ENCODE data around the gene NEDD8.

NEDD8 gene

DNA sequence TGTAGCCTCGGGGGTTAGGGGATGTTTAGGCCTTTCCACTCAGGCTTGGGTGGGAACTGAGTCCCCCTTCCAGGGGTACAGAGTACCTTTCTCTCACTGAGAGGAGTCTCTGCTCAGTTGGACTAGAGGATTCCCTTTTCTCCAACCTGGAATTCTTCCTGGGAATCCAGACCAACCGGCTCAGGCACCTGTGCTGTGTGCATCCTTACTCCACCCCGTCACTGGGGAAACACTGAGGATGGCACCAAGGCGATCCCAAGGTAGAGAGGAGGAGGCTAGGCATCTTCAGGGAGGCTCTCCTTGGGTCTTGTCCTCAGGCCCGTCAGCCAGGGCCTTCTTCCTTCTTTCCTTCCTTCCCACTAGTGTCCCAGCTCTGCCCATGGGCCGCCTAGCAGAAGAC lies 31.7 kb upstream of the NEDD8 start:
- no peak for DNase-seq (ENCODE audit: low spot score)
- TF ChIP-seq, protein P1, sequence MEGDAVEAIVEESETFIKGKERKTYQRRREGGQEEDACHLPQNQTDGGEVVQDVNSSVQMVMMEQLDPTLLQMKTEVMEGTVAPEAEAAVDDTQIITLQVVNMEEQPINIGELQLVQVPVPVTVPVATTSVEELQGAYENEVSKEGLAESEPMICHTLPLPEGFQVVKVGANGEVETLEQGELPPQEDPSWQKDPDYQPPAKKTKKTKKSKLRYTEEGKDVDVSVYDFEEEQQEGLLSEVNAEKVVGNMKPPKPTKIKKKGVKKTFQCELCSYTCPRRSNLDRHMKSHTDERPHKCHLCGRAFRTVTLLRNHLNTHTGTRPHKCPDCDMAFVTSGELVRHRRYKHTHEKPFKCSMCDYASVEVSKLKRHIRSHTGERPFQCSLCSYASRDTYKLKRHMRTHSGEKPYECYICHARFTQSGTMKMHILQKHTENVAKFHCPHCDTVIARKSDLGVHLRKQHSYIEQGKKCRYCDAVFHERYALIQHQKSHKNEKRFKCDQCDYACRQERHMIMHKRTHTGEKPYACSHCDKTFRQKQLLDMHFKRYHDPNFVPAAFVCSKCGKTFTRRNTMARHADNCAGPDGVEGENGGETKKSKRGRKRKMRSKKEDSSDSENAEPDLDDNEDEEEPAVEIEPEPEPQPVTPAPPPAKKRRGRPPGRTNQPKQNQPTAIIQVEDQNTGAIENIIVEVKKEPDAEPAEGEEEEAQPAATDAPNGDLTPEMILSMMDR (IDR thresholded peaks at IDR 0.05; ENCODE audit: extremely low read depth, missing control alignments) = no peak

DNA sequence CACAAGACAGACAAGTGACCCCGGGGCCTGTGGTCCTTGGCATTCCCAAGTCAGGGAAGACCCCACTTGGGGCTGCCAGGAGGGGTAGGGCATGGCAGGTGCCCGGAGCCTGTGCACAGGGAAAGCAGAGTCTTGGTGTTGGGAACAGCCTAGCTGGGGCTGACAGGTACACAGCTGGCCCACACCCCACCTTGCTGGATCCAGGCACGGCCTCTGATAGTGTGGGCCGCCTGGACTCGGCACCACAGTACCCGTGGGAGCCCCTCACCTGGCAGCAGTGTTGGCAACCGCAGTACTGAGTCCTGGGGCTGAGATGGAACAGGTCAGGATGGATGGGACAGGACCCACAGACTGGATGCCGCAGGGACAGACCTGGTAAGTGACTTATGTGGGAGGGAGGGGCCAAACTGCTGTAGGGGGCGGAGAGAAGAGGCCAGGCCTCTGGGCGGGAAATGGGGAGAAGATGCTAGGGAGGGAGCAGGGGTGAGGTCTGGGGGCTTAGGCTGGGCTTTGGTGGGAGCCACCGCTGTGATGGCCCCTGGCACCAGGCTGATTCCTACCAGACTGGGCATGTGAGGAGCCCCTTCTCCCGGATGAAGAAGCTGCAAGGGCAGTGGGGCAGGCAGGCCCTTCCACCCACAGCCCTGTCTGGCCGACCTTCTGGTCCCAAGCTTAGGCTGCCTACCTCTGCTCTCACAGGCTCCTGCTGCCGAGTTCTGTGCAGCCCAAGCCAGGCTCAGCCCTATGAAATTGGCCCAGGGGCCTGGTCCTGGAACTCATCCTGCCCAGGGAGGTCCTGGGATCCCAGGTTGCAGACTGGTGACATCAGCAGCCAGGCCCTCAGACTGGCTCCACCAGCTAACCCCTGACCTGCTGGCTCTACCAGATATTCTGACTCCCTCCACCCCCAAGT lies 30.9 kb upstream of the NEDD8 start, which contains the start of gene TGM1:
Gene TGM1 (minus strand): TSS at position 357 of the 913 bp plus-strand sequence. CDS start 825 bp downstream, outside the sequence.
- TF ChIP-seq, protein P1 (IDR thresholded peaks at IDR 0.05; ENCODE audit: extremely low read depth, missing control alignments) = no peak
- no peak for DNase-seq (ENCODE audit: low spot score)

DNA sequence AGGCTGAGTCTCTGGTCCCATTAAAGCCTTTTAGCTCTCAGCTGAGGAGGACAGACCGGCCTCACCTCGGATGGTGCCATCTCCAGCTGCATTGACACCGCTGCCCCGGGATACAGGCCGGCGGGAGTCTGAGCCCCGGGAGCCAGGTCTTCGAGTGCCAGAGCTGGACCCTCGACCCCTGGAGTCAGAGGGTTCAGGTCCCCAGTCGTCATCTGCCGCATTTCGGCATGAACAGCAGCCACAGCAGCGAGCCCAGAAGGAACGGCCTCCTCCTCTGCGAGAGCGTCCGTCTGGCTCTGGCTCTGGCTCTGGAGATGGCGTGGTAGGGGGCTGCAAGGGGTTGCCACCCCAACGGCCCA lies 29.8 kb upstream of the NEDD8 start:
- TF ChIP-seq, protein P1 (IDR thresholded peaks at IDR 0.05; ENCODE audit: extremely low read depth, missing control alignments) = no peak
- no peak for DNase-seq (ENCODE audit: low spot score)

DNA sequence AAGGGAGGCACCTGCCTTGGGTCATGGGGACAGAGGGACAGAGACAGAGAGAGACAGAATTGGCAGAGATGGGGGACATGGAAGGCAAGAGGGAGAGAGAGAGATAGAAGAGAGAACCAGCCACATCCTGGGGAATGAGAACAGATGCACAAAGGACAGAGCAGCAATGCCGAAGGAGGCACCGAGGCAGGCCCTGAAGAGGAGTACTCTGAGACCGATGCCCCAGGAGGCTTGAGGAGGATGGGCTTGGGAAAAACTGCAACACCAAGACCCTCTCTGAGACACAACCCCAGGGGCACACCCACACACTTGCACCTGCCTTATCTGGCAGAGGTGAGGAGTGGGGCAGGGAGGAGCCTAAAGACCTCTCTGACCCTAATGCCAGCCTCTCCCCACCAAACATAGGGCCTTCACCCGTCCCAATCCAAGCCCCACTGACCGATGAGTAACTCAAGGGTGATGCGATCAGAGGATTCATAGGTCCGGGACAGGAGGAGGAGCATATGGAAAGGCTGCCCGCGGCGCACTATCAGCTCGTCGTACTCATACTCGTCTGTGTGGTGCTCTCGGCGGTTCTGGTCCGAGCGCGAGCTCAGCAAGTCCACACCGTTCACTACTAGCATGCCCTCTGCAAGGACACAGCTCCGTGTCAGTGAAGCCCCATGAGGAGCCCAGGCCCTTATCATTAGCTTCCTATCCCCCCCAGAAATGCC lies 29.2 kb upstream of the NEDD8 start:
- TF ChIP-seq, protein P1 (IDR thresholded peaks at IDR 0.05; ENCODE audit: extremely low read depth, missing control alignments) = no peak
- no peak for DNase-seq (ENCODE audit: low spot score)

DNA sequence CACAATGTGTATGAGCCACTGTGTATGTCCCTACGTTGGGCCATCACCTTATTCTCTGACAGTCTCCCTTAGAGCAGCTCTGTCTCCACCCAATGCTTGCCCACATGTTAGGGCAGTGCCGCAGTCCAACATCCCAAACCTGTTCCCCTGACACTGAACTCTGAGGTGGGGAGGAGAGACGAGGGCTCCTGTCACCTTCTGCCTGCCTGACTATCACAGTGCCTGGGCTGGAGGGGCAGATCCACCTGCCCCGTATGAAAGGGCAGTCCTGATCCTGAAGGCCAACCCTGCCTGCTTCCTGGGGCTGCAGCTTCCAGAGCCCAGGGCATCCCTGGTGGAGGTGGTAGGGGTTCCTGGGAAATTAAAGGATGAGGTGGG lies 28.6 kb upstream of the NEDD8 start:
- no peak for DNase-seq (ENCODE audit: low spot score)
- TF ChIP-seq, protein P1 (IDR thresholded peaks at IDR 0.05; ENCODE audit: extremely low read depth, missing control alignments) = no peak

DNA sequence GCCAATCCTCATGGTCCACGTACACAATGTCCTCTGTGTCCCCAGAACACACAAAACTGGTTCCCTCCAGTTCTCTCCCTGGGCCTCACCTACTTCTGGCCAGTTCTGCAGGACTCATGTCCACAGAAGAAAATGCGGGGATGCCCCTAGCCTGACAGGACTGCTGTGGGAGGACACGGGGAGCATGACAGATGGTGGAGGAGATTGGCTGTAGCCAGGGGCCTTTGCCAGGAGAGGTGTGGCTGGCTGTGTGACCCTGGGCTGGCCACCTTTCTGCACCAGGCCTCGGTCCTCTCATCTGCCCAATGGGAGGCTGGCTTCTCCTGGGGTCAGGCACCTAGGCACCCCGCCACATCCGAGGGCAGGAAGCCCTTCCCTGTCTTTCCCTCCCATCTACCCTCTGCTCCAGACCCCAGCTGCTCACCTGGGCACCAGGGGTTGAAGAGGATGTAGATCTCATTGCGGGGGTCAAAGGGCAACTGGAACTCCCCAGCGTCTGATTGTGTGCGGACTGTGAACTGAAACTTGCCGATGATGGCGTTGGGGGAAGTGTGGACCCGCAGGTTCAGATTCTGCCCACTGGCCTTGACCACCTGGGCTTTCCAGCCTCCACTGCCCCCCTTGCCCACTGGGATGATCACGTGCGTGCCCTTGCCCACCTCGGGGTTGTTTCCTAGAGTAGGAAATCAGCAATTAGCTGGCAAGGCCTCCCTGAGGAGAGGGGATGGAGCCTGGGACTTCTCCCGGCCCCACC lies 28.0 kb upstream of the NEDD8 start:
- no peak for DNase-seq (ENCODE audit: low spot score)
- TF ChIP-seq, protein P1 (IDR thresholded peaks at IDR 0.05; ENCODE audit: extremely low read depth, missing control alignments) = no peak
